ENCODE measurements around the gene TMEM109. TPM values are rescaled to one million over a fixed set of nuclear protein-coding genes. Genes with fewer than 3 reads are reported as not detected.

The TMEM109 gene
- total RNA-seq, 4 donors from 2014 or later: 35.2 to 47.2 (median 45.1) TPM

DNA sequence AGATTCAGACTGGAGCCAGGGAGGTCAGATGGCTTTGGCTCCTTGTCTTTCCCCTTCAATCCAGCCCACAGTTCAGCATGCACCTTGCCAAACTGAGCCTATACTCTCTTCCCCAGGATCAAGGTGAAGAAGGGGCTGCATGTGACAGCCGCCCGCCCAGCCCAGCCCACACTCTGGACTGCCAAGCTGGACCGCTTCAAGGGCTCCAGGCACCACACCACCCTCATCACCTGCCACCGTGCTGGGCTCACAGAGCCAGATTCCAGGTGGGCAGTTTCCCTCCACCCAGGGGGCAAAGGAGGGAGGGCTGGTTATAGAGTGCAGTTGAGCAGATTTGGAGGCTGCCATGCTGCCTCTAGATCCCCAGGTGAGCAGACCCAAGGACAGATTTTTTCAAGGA, 16.4 kb downstream of the TMEM109 start:
- in situ Hi-C loops (cut with MboI; ENCODE audit: low pct_ligation_motif_present in 1 of 4, low pct_unique_long_range_greater_than_20kb in 1 of 4, low sequenced_read_pairs in 3 of 4): no loop called here
- no peaks in the 10 kb centered on the region for H3K36me3 ChIP-seq
- H3K4me1 ChIP-seq: peaks cover 0 to 1% (median under 1%) of the 10 kb centered on the region in 4 donors

DNA sequence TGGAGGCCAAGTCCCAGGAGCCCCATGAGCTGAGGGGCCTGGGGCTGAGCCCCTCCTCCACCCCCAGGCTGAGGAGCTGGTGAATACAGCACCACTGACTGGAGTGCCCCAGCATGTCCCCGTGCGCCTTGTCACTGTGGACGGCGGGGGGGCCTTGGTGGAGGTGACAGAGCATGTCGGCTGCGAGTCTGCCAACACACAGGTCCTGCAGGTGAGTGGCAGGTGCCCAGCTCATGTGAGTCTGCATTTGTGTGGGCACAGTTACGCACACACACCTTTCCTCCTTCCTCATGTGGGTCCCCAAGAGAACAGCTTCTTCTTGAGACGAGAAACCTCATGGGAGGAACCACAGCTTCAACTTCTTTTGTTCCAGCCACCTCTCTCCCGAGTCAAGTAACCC, 18.0 kb downstream of the TMEM109 start:
- peak; percentile 30 for DNase-seq
- no peaks in the 10 kb centered on the region for H3K9me3 ChIP-seq
- no peak overlapping the region for H3K27ac ChIP-seq
- peaks cover 4% of the 10 kb centered on the region for H3K27me3 ChIP-seq
- 70 to 92% methylated on average over 3 to 5 of the region's 9 CpGs for WGBS, 2 donors (ENCODE audit: low coverage in 1 of 2)
- in situ Hi-C loops (cut with MboI; ENCODE audit: low pct_ligation_motif_present in 1 of 4, low pct_unique_long_range_greater_than_20kb in 1 of 4, low sequenced_read_pairs in 3 of 4) (no loop called here), intact Hi-C loops (cut with DNase I; ENCODE audit: low total_unique reads) (no loop called here)
- no peaks in the 10 kb centered on the region for H3K4me1 ChIP-seq
- H3K36me3 ChIP-seq: no peaks in the 10 kb centered on the region
- TF ChIP-seq POLR2A (IDR thresholded peaks at IDR 0.05): no peak
- TF ChIP-seq EP300 (IDR thresholded peaks at IDR 0.05; ENCODE audit: low read depth): no peak
- TF ChIP-seq POLR2AphosphoS5 (IDR thresholded peaks at IDR 0.05): no peak
- TF ChIP-seq, protein P1, sequence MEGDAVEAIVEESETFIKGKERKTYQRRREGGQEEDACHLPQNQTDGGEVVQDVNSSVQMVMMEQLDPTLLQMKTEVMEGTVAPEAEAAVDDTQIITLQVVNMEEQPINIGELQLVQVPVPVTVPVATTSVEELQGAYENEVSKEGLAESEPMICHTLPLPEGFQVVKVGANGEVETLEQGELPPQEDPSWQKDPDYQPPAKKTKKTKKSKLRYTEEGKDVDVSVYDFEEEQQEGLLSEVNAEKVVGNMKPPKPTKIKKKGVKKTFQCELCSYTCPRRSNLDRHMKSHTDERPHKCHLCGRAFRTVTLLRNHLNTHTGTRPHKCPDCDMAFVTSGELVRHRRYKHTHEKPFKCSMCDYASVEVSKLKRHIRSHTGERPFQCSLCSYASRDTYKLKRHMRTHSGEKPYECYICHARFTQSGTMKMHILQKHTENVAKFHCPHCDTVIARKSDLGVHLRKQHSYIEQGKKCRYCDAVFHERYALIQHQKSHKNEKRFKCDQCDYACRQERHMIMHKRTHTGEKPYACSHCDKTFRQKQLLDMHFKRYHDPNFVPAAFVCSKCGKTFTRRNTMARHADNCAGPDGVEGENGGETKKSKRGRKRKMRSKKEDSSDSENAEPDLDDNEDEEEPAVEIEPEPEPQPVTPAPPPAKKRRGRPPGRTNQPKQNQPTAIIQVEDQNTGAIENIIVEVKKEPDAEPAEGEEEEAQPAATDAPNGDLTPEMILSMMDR (IDR thresholded peaks at IDR 0.05): no peak
- no peak overlapping the region for H3K4me3 ChIP-seq

More for the DNA sequence above, 16.4 kb downstream of the TMEM109 start:
- WGBS, 2 donors (ENCODE audit: low coverage in 1 of 2): 90% methylated on average over 4 of the region's 4 CpGs; no CpG with 5 or more reads in 1 of the 2 donors
- DNase-seq: no peak
- Histone ChIP-seq H3K27ac (no peak overlapping the region), H3K27me3 (peaks cover 10% of the 10 kb centered on the region), H3K9me3 (no peaks in the 10 kb centered on the region), H3K4me3 (no peak overlapping the region)
- intact Hi-C loops (cut with DNase I; ENCODE audit: low total_unique reads): no loop called here
- TF ChIP-seq EP300 (IDR thresholded peaks at IDR 0.05; ENCODE audit: low read depth) (no peak), POLR2AphosphoS5 (IDR thresholded peaks at IDR 0.05) (no peak), POLR2A (IDR thresholded peaks at IDR 0.05) (no peak)
- TF ChIP-seq, protein P1 (IDR thresholded peaks at IDR 0.05): no peak

DNA sequence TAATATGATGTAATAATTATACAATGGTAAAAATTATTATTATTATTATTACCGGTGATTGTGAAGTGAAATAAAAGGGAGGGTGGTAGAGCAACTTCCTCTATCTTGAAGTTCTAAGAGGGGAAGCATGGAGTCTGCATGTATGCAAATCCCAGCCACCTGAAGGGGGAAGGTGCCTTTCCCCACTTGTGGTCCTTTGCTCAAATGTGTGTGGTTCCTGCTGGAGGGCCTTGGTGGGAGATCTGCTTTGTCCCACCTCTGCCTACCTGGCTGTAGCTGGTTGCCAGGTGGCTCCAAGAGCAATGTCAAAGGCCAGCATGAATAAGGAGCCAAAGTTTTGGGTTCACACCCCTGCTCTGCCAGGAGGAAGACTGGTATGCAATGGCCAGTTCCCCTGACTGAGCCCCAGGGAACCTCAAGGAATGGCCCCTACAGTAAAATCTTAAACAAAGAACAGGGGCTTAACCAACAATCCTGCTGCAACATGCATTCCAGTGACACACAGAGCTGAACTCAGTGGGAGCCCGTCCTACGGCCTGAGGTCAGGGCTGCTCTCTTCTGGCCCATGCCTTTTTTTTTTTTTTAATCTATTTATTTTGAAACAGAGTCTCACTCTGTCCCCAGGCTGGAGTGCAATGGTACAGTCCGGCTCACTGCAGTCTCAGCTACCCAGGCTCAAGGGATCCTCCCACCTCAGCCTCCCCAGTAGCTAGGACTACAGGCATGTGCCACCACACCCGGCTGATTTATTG, 18.8 kb downstream of the TMEM109 start:
- Histone ChIP-seq H3K36me3 (no peaks in the 10 kb centered on the region), H3K4me1 (no peaks in the 10 kb centered on the region), H3K4me3 (no peak overlapping the region), H3K27me3 (no peaks in the 10 kb centered on the region), H3K9me3 (no peaks in the 10 kb centered on the region), H3K27ac (no peak overlapping the region)
- DNase-seq: no peak
- WGBS, 2 donors (ENCODE audit: low coverage in 1 of 2): 72 to 79% methylated on average over 2 to 5 of the region's 5 CpGs
- in situ Hi-C loops (cut with MboI; ENCODE audit: low pct_ligation_motif_present in 1 of 4, low pct_unique_long_range_greater_than_20kb in 1 of 4, low sequenced_read_pairs in 3 of 4): no loop called here
- TF ChIP-seq, protein P1 (IDR thresholded peaks at IDR 0.05): no peak
- TF ChIP-seq POLR2AphosphoS5 (IDR thresholded peaks at IDR 0.05): no peak
- no peak for TF ChIP-seq EP300 (IDR thresholded peaks at IDR 0.05; ENCODE audit: low read depth)
- TF ChIP-seq POLR2A (IDR thresholded peaks at IDR 0.05): no peak
- intact Hi-C loops (cut with DNase I; ENCODE audit: low total_unique reads): no loop called here

DNA sequence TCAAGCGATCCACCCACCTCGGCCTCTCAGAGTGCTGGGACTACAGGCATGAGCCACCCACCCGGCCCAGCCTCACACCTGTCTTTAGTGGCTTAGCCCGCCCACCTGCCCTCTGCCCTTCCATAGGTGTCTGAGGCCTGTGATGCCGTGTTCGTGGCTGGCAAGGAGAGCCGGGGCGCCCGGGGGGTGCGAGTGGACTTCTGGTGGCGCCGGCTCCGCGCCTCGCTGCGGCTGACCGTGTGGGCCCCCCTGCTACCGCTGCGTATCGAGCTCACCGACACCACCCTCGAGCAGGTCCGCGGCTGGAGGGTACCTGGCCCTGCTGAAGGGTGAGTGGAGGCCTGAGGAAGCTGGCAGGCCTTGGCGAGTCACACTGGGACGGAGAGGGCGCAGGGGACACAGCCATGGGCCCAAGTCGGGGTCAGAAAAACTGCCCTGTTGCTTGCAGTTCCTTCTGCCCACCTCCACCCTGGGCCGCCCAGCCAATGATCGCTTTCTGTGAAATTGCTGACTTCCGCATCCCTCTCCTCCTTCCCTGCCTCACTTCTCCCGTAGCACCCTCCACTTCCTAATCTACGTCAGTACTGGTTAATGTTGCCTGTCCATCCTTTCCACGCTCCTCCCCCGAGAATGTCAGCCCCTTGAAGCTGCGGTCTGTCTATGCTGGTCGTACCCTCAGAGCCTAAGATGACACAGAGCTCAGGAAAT, 19.6 kb downstream of the TMEM109 start:
- no peak for TF ChIP-seq POLR2A (IDR thresholded peaks at IDR 0.05)
- TF ChIP-seq EP300 (IDR thresholded peaks at IDR 0.05; ENCODE audit: low read depth): no peak
- TF ChIP-seq POLR2AphosphoS5 (IDR thresholded peaks at IDR 0.05): no peak
- TF ChIP-seq, protein P1 (IDR thresholded peaks at IDR 0.05): no peak
- in situ Hi-C loops (cut with MboI; ENCODE audit: low pct_ligation_motif_present in 1 of 4, low pct_unique_long_range_greater_than_20kb in 1 of 4, low sequenced_read_pairs in 3 of 4) (no loop called here), intact Hi-C loops (cut with DNase I; ENCODE audit: low total_unique reads) (no loop called here)
- no peak overlapping the region for H3K4me3 ChIP-seq
- H3K36me3 ChIP-seq: no peaks in the 10 kb centered on the region
- no peaks in the 10 kb centered on the region for H3K4me1 ChIP-seq
- 88 to 91% methylated on average over 5 to 37 of the region's 37 CpGs for WGBS, 2 donors (ENCODE audit: low coverage in 1 of 2)
- no peaks in the 10 kb centered on the region for H3K27me3 ChIP-seq
- no peak for DNase-seq
- no peaks in the 10 kb centered on the region for H3K9me3 ChIP-seq
- no peak overlapping the region for H3K27ac ChIP-seq
